IMR-90 (cell line): Measurements from ENCODE around the gene AGTPBP1. TPM values are rescaled to one million over a fixed set of nuclear protein-coding genes. Genes with fewer than 3 reads are reported as not detected.

Experiments used
- ATAC-seq: fragments of 200-7000 bp; cut with Tn5 transposase; 2 replicates; pipeline ENCODE4 v1.9.1; 2020; ENCODE audit warnings: low read depth, mild to moderate bottlenecking, moderate library complexity
- BruUV-seq: library from RNA; stranded (reverse); fragments of 400-500 nt; replicated peaks from 2 replicates; lab custom pipeline; 2021; lab: Mats Ljungman, UMichigan
- CTCF ChIA-PET: fragments of 300-600 bp; formaldehyde crosslinking; extraction: SDS; loops from one replicate; lab custom pipeline; 2021; ENCODE audit warnings: antibody characterized with exemption; lab: Yijun Ruan, JAX
- POLR2A ChIA-PET: fragments of 300-600 bp; sonication (Branson Sonifier 250); formaldehyde crosslinking; loops from one replicate; lab custom pipeline; 2022; ENCODE audit warnings: antibody characterized with exemption; ENCODE audit not compliant: unreplicated experiment; lab: Charles Lee
- DNase-seq: peaks from one replicate; pipeline ENCODE4 v3.0.0; 2013
- H2AFZ ChIP-seq: replicated peaks from 2 replicates; pipeline ENCODE3; 2013; ENCODE audit warnings: low read length, mild to moderate bottlenecking; ENCODE audit not compliant: poor library complexity
- H2AK5ac ChIP-seq: 2 replicates; pipeline ENCODE4 v1.6.1; 2013; ENCODE audit warnings: low read depth, low read length, inconsistent platforms
- H2AK9ac ChIP-seq: replicated peaks from 2 replicates; pipeline ENCODE3; 2013; ENCODE audit warnings: mild to moderate bottlenecking, low read depth, low read length, moderate library complexity; ENCODE audit not compliant: poor library complexity
- H2BK120ac ChIP-seq: 2 replicates; pipeline ENCODE4 v1.6.1; 2013; ENCODE audit warnings: low read depth, low read length, inconsistent platforms
- H2BK15ac ChIP-seq: 3 replicates; pipeline ENCODE4 v1.6.1; 2013; ENCODE audit warnings: low read depth, low read length, inconsistent platforms
- H2BK20ac ChIP-seq: 2 replicates; pipeline ENCODE4 v1.6.1; 2013; ENCODE audit warnings: low read depth, mild to moderate bottlenecking, inconsistent platforms, low read length, moderate library complexity
- H2BK5ac ChIP-seq: 2 replicates; pipeline ENCODE4 v1.6.1; 2013; ENCODE audit warnings: mild to moderate bottlenecking, low read depth, low read length, inconsistent platforms; ENCODE audit not compliant: poor library complexity, severe bottlenecking
- H3K14ac ChIP-seq: replicated peaks from 2 replicates; pipeline ENCODE4 v1.6.1; 2013; ENCODE audit warnings: low read depth, low read length, inconsistent platforms
- H3K18ac ChIP-seq: 2 replicates; pipeline ENCODE4 v1.6.1; 2013; ENCODE audit warnings: low read depth, low read length, control low read depth
- H3K23ac ChIP-seq: 2 replicates; pipeline ENCODE4 v1.6.1; 2013; ENCODE audit warnings: low read depth, low read length, inconsistent platforms
- H3K27ac ChIP-seq: 2 replicates; pipeline ENCODE4 v1.5.1; 2013; ENCODE audit warnings: mild to moderate bottlenecking, control low read depth, low read length; ENCODE audit not compliant: insufficient read depth
- H3K27me3 ChIP-seq: 2 replicates; pipeline ENCODE4 v1.6.1; 2013; ENCODE audit warnings: low read length; ENCODE audit not compliant: control insufficient read depth, insufficient read depth
- H3K36me3 ChIP-seq: 2 replicates; pipeline ENCODE4 v1.6.1; 2013; ENCODE audit warnings: low read length, mixed read lengths; ENCODE audit not compliant: control insufficient read depth, insufficient read depth
- H3K4ac ChIP-seq: 2 replicates; pipeline ENCODE4 v1.6.1; 2013; ENCODE audit warnings: low read depth, low read length, inconsistent platforms
- H3K4me1 ChIP-seq: 2 replicates; pipeline ENCODE4 v1.6.1; 2013; ENCODE audit warnings: low read length, mixed read lengths; ENCODE audit not compliant: control insufficient read depth, insufficient read depth
- H3K4me2 ChIP-seq: 2 replicates; pipeline ENCODE4 v1.6.1; 2013; ENCODE audit warnings: low read depth, mild to moderate bottlenecking, control low read depth, low read length, moderate library complexity
- H3K4me3 ChIP-seq: 2 replicates; pipeline ENCODE4 v1.5.1; 2013; ENCODE audit warnings: low read depth, mild to moderate bottlenecking, control low read depth, low read length, moderate library complexity; ENCODE audit not compliant: insufficient read depth
- H3K56ac ChIP-seq: 2 replicates; pipeline ENCODE4 v1.6.1; 2013; ENCODE audit warnings: low read length, inconsistent platforms; ENCODE audit not compliant: insufficient read depth; ENCODE audit errors: extremely low read depth
- H3K79me1 ChIP-seq, 2 experiments: 2 replicates each; pipeline ENCODE4 v1.6.1; 2013; ENCODE audit warnings: low read length in 2 of 2, inconsistent platforms in 1 of 2, low read depth in 1 of 2
- H3K9ac ChIP-seq: 2 replicates; pipeline ENCODE4 v1.6.1; 2013; ENCODE audit warnings: low read depth, low read length, control low read depth
- H3K9me1 ChIP-seq: 2 replicates; pipeline ENCODE4 v1.6.1; 2013; ENCODE audit warnings: low read length, inconsistent platforms; ENCODE audit not compliant: insufficient read depth
- H3K9me3 ChIP-seq: 2 replicates; pipeline ENCODE4 v1.6.1; 2013; ENCODE audit warnings: low read length; ENCODE audit not compliant: control insufficient read depth, insufficient read depth
- H4K20me1 ChIP-seq: 2 replicates; pipeline ENCODE4 v1.6.1; 2013; ENCODE audit warnings: low read length, inconsistent platforms; ENCODE audit not compliant: insufficient read depth
- H4K5ac ChIP-seq: 2 replicates; pipeline ENCODE4 v1.6.1; 2013; ENCODE audit warnings: mild to moderate bottlenecking, low read depth, low read length, control low read depth
- H4K8ac ChIP-seq, 2 experiments: 2 replicates each; pipeline ENCODE4 v1.6.1; 2013; ENCODE audit warnings: low read depth in 2 of 2, low read length in 2 of 2, control low read depth in 1 of 2, inconsistent platforms in 1 of 2
- H4K91ac ChIP-seq: 2 replicates; pipeline ENCODE4 v1.6.1; 2013; ENCODE audit warnings: low read depth, low read length, inconsistent platforms; ENCODE audit not compliant: insufficient read depth
- CEBPB ChIP-seq: IDR thresholded peaks from 2 replicates; pipeline ENCODE4 v1.6.1; 2012; ENCODE audit warnings: low read depth, low read length, improper control_type of control experiment
- RAD21 ChIP-seq: IDR thresholded peaks from 2 replicates; pipeline ENCODE4 v1.6.1; 2012; ENCODE audit warnings: low read length, improper control_type of control experiment
- WGBS, 2 experiments: methylation state at CpG; one replicate each; pipeline versions ENCODE4 v1.1.5 to v1.1.7; 2013; ENCODE audit warnings: missing lambda C conversion rate in 2 of 2; ENCODE audit not compliant: insufficient read length in 1 of 2; ENCODE audit errors: extremely low coverage in 2 of 2; 5-methylcytosine and 5-hydroxymethylcytosine counted together
- dilution Hi-C: fragments of 300-500 bp; cut with HindIII; formaldehyde crosslinking; loops from one replicate; pipeline ENCODE4 v1.14.3; 2018; ENCODE audit warnings: low sequenced_read_pairs; ENCODE audit not compliant: unreplicated experiment
- in situ Hi-C: fragments of 300-500 bp; cut with MboI; formaldehyde crosslinking; loops from 3 replicates; pipeline ENCODE4 v1.14.3; 2019; ENCODE audit warnings: low sequenced_read_pairs, inconsistent platforms, mixed read lengths
- intact Hi-C: fragments of 100-400 bp; cut with micrococcal nuclease; formaldehyde crosslinking; loops from 2 replicates; pipeline ENCODE4 v1.10.0; 2022
- polyA plus RNA-seq, 3 experiments: library from polyadenylated mRNA; depleted of rRNA; stranded (reverse); fragments of >200 nt; gene quantifications; 2 replicates each; pipeline ENCODE4 v1.2.3, GENCODE V29; 2012; ENCODE audit warnings: low replicate concordance in 1 of 3
- total RNA-seq: library from RNA; depleted of rRNA; stranded (reverse); fragments of >200 nt; gene quantifications from 2 replicates; pipeline ENCODE4 v1.2.3, GENCODE V29; 2012
- TF ChIP-seq, protein P1 (sequence below): fragments of 150-350 bp; IDR thresholded peaks from 2 replicates; pipeline ENCODE4 v1.6.1; 2016; ENCODE audit warnings: low read depth, mild to moderate bottlenecking, low read length, moderate library complexity, borderline replicate concordance

Gene AGTPBP1
- total and polyA plus RNA-seq, 2 of the 4 experiments (the other 2 are of a cell fraction) = 3.3 to 9.0 TPM

DNA sequence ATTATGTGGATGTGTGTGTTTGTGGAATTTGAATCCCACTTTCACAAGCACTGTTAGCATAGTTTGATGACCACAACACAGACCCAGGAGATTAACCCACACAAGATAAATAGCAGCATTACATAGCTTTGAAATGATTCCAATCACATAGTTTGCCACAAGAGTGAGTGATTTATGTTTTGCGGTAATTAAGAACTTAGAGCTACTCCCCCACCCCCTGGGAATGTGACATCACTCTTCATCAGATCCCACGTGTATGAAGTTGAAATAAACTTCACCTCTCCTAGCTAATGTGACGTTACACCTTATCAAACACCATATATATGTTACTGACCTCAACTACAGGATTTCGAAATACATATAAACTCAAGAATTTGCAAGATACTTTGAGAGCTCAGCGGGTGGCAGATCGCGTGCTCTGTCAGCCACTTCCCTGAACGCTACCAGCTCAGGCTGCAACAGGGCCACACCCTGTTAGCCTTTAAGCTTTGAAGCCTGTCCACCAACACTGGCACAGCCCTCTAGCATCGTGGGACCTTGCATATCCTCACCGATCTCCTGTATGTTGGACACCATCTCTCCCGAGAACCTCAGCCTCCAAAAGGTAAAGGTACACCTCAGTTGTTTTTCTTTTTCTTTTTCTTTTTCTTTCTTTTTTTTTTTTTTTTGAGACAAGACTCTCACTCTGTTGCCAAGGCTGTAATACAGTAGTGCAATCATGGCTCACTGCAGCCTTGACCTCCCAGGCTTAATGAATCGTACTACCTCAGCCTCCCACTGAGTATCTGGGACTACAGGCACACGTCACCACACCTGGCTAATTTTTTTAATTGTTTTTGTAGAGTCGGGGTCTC, 1.7 kb upstream of the AGTPBP1 start:
- Histone ChIP-seq H2AK5ac (0 out of 2 replicates have a peak overlapping the region, but pooled peaks have one; percentile 27), H3K23ac (no peak overlapping the region), H2BK15ac (no peak overlapping the region), H4K20me1 (no peaks in the 10 kb centered on the region), H4K5ac (no peak overlapping the region), H4K91ac (no peak overlapping the region; the same call in 1 of the 2 replicates), H3K9me1 (0 out of 2 replicates have a peak, but pooled peaks cover 5% of the 10 kb centered on the region), H3K18ac (no peak overlapping the region), H3K4me1 (no peaks in the 10 kb centered on the region), H3K4me2 (no peak overlapping the region; the same call in 1 of the 2 replicates), H2BK120ac (no peak overlapping the region), H3K9me3 (no peaks in the 10 kb centered on the region), H4K8ac (no peak overlapping the region; a peak in 1 of 4 replicates), H2BK5ac (no peak overlapping the region), H3K27ac (no peak overlapping the region), H3K36me3 (no peaks in the 10 kb centered on the region), H2AK9ac (no peak overlapping the region), H2BK20ac (no peak overlapping the region), H3K4ac (peak overlapping the region; percentile 63; the same call in 1 of the 2 replicates), H3K27me3 (peaks cover 17% of the 10 kb centered on the region), H3K79me1 (0 out of 4 replicates have a peak, but pooled peaks cover 0 to 3% of the 10 kb centered on the region in 2 experiments), H3K9ac (no peak overlapping the region), H3K56ac (no peak overlapping the region), H3K14ac (no peak overlapping the region), H3K4me3 (no peak overlapping the region), H2AFZ (peak overlapping the region; percentile 63)
- 50% methylated on average over 11 of the region's 14 CpGs; no CpG with 5 or more reads in 1 of the 2 experiments for WGBS, 2 experiments
- BruUV-seq = no TSS peak
- in situ Hi-C loops = no loop called here
- TF ChIP-seq CEBPB = peak; percentile 53; the same call in 1 of the 2 replicates
- no peak for TF ChIP-seq RAD21
- TF ChIP-seq, protein P1, sequence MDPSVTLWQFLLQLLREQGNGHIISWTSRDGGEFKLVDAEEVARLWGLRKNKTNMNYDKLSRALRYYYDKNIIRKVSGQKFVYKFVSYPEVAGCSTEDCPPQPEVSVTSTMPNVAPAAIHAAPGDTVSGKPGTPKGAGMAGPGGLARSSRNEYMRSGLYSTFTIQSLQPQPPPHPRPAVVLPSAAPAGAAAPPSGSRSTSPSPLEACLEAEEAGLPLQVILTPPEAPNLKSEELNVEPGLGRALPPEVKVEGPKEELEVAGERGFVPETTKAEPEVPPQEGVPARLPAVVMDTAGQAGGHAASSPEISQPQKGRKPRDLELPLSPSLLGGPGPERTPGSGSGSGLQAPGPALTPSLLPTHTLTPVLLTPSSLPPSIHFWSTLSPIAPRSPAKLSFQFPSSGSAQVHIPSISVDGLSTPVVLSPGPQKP = no peak
- DNase-seq (peak; percentile 86), ATAC-seq (no peak; the same call in 1 of the 2 replicates)
- dilution Hi-C loops = no loop called here
- CTCF ChIA-PET = no interaction called here
- intact Hi-C loops = no loop called here
- POLR2A ChIA-PET = no interaction called here
